SW480 (cell line): Measurements from ENCODE around the gene UBE2O.

Experiments used
- DNase-seq: peaks from one replicate; pipeline ENCODE4 v3.0.0-alpha.2; 2016; ENCODE audit warnings: low spot score

Gene UBE2O

DNA sequence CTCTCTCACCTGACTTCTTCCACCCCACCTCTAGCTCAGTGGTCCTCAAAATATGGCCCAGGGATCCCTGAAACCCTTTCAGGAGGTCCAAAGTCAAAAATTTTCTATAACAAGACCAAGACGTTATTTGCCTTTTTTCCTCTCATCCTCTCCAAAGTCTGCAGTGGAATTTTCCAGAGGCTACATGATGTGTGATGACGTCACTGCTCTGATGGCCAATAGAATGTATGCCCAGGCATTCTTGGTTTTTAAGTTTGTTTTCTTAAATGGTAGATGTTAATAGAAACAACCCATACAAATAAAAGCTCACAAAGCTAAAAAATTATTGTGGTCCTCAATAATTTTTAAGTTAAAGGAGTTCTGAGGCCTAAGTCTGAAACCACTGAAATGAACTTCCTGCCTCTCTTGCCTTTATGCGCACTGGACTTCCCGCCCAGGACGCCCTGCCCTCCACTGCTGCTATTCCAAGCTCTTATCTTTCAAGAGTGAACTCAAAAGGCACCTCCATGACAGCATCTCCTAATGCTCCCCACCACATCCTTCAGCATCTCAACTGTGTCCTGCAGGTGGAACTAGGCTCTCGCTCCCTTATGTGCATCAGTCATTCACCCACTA, 13.5 kb downstream of the UBE2O start:
- DNase-seq, result no peak

DNA sequence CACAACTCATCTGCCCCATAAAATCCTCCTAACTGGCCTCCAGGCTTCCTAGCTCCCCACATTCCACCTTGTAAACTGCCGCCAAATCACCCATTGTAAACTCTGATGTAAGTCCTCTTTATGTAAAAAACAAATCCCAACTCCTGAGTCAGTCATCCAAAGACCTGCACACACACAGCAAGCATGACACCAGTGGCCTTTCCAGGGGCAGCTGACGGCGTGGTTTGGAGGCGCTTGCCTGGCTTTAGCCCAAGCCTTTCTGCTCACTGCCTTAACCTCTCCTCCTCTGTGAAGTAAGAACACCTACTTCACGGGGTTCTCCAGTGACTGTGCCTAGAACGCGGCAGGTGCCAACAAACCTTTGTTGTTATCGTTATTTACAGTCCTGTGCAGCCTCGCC, 14.0 kb downstream of the UBE2O start:
- no peak for DNase-seq

DNA sequence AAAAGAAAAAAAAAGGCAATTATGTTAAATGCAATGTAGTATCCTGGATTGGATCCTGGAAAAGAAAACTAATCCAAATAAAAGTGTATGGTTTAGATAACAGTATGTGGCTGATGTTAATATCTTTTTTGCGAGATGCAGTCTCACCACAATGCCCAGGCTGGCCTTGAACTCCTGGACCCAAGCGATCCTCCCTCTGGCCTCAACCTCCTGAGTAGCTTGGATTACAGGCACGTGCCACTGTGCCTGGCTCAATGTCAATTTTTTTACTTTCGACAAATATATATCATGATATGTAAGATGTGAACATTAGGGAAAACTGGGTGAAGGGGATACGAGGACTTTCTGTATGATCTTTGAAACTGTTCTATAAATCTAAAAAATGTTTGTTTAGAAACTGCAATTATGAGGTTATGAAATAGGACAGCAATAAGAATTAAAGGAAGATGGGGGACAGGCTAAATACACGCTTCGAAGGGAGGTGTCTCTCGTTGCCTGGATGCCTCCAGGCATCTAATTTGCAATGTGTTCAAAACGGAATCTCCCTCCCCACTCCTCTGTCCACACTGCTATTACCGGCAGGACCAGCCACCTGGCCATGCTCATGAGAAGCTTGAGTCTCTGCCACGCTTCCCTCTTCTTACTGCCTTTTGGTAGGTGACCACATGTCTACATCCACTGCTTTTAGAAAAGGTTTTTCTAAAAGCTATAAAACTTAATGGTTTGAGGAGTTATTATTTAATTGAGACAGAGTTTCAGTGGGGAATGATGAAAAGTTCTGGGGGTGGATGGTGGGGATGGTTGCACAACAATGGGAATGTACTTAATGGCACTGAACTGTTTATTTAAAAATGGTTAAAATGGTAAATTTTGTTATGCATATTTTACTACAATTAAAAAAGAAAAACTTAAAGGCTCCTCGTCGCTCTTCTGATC, 15.2 kb downstream of the UBE2O start:
- DNase-seq, result no peak

DNA sequence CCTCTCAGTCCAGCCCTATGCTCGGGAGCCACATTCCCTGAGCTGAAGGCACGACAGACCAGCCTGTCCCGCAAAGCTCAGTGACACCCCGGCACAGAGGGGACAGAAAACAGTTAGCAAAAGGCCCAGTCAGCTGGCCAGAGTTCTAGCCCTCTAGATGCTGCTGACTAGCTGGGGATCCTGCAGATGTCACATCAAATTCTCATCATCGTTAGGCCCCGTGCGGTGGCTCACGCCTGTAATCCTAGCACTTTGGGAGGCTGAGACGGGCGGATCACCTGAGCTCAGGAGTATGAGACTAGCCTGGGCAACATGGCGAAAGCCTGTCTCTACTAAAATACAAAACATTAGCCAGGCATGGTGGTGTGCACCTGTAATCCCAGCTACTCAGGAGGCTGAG, 17.2 kb downstream of the UBE2O start:
- DNase-seq, result no peak

DNA sequence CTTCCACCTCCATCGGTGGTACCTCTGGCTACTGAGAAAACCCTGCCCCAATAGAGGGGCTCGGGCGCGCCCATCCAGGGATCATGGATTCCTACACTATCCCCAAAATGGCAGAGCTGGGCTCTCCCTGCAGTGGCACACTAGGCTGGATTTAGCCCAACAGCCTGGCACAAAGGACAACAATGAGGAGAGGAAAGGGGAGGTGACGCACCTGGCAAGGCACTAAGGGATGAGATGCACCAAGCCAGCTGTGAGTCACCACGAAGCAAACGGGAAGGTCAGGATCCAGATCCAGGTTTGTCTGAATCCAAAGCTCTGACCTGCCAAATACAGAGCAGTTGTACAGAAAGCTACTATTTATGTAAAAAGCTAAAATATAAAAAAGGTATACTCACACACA, 18.1 kb downstream of the UBE2O start:
- no peak for DNase-seq

DNA sequence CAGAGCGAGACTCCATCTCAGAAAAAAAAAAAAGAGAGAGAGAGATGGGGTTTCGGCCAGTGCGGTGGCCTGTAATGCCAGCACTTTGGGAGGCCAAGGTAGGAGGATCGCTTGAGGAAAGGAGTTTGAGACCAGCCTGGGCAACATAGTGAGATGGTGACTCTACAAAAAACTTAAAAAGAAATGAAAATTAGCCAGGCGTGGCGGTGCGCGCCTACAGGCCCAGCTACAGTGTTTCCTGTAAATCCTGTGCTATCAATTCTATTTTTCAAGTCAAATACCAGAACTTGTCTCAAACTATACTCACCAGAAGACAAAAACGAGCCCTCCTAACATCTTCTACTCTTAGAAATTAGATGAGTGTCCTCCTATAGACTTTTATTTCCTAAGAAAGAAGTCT, 19.3 kb downstream of the UBE2O start:
- DNase-seq, result no peak

DNA sequence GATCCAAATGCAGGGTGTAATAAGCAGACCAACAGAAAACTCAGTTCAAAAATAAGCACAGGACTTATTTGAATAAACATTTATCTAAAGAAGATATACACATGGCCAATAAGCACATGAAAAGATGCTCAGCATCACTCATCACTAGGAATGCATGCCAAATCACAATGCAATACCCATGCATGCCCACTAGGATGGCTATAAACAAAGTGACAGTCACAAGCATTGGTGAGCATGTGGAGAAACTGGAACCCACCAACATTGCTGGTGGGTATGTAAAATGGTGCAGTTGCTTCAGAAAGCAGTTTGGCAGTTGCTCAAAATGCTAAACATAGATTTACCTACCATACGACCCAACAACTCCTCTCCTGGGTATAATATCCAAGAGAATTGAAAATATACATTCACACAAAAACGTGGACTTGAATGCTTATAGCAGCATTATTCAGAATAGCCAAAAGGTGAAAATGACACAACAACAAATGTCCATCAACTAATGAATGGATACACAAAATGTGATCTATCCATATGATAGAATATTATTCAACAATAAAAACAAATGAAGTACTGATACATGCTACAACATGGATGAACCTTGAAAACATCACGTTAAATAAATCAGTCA, 20.1 kb downstream of the UBE2O start:
- DNase-seq, result no peak

DNA sequence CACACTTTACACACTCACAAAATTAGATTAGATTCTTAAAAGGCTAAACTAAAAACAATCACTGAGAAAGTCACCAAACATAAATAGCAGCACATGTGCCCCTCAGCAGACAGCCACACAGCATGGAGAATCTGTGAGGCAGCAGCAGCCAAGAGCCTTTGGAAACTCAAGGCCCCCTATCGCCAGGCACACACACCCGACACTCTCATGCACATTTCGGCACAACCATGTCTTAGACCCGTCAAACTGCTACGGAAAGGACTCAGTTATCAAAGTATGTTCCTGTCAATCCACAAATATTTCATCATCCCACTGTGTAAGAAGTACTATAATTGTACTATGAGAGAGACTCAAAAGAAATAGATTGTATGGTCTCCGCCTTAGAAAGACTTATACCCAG, 20.9 kb downstream of the UBE2O start:
- no peak for DNase-seq

DNA sequence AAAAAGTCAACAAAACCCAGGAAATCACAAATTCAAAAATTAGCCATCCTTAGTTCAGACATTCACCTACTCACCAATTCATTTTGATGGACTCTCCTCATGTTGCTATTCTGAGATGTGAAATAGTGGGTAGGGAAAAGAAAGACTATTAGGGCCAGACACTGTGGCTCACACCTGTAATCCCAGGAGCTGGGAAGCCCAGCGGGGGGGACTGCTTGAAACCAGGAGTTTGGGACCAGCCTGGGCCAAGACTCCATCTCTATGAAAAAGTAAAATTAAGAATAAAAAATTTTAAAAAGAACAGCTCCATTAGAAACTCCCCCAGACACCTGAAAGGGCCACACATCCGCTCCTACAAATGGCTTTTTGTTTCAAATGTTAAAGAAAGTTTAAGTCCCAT, 21.4 kb downstream of the UBE2O start:
- no peak for DNase-seq

DNA sequence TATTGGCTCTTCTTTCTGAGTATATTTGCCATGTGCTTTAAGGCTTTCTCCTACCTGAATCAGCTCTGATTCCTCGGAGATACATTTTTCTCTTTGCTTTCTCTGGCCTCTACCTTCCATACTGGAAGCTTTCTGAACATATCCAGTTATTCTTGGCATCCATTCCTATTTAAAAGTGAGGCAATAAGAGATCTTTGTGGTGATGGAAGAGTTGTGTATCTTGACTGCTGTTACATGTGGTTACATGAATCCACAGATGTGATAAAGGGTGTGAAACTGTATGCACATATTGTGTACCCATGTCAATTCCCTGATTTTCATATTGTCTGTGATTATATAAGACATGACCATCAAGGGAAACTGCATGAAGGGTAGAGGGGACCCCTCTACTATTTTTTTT, 24.4 kb downstream of the UBE2O start:
- DNase-seq, result no peak

DNA sequence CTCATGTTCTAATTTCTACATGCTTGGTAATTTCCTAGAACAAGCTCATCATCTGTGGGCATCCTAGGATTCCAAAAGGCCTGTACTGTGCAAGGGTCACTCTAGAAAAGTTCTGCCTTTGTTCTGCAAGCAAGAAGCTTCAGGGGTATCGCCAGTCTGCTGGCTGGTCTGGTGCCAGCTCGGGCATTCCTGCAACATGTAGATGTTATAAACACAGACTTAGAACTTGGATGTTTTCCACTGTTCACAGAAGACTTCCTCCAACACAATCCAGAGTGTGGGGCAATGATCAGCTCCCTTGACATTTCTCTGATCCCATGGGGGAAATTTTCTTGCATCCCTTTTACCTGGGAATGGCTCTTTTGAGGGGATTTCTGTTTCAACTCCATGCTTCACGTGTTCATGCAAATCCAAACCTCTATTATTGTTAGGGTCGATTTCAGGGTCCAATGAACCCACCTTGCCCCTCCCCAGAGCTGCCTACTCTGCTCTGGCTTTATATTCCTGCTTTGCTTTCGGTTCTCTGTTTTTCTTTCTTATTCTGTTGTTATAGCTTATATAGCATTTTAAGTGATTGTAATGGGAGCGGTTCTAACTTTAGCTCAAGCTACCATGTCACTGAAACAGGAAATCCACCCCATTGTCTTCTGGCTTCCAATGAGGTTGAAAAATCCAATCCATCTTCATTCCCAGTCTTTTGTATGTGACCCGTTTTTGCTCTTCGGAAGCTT, 25.3 kb downstream of the UBE2O start:
- DNase-seq, result no peak

DNA sequence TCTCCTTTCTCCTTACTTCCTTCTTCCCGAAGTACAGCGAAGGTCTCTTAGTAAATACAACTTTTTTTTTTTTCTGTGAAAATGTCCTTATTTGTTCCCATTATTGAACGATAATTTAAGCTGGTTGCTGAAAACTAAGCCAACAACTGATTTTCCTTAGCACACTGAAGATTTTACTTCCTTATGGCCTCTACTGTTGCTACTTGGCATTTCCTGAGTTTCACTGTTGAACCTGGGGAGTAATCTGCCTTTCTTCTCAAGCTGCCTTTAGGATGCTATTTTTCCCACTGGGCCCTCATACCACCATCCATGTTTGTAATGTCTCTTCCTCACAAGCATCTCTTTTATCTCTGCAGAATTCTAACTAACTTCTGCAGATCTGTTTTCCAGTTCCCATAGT, 26.1 kb downstream of the UBE2O start:
- DNase-seq, result no peak

DNA sequence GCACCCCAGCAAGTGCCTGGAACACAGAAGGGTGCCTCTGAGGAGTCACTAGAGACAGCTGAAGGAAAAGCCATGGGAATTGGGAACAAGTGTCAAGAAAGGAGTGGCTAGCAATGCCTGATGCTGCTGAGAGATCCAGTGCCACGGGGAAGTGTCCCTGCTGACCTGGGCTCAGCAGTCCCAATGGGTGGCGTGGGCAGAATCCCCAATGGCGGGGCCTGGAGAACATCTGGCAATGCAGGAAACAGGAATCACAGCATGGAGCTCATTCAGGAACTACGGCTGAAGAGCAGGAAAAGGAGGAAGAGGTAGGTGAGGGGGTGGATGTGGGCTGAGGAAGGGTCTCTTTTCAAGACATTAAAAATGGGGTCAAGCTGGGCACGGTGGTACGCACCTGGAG, 30.1 kb downstream of the UBE2O start:
- no peak for DNase-seq

DNA sequence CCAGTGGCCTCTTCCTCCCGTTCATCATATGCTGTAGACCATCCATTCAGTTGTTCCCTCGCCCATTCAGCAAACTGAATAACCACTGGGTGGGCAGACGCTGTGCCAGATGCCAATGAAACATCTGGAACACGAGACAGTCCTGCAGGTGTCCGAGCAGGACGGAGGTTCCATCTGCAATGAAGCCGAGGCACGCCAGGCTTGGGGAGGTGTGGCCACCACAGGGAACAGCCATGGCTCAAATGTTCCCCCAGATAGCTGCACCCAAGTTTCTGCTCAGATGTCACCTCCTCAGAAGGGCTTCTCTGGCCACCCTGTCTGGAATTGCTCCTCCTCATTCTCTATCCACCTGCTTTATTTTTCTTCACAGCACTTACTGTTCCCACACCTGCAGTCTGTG, 30.5 kb downstream of the UBE2O start:
- no peak for DNase-seq

DNA sequence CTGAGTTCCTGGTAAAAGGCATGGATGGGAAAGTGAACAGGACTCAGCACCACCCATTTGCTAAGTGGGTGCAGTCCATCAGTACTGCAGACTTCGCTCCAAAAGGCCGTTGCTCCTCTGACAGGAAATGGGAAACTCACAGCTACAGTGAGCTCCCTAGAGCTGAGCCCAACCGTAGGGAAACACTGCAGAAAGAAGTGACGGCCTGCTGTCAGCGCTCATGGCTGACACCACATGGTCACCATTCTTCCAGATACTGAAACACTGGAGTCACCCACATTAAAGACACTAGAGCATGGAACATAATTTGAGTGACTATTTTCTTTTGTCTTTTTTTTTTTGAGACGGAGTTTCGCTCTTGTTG, 31.9 kb downstream of the UBE2O start:
- DNase-seq, result no peak

DNA sequence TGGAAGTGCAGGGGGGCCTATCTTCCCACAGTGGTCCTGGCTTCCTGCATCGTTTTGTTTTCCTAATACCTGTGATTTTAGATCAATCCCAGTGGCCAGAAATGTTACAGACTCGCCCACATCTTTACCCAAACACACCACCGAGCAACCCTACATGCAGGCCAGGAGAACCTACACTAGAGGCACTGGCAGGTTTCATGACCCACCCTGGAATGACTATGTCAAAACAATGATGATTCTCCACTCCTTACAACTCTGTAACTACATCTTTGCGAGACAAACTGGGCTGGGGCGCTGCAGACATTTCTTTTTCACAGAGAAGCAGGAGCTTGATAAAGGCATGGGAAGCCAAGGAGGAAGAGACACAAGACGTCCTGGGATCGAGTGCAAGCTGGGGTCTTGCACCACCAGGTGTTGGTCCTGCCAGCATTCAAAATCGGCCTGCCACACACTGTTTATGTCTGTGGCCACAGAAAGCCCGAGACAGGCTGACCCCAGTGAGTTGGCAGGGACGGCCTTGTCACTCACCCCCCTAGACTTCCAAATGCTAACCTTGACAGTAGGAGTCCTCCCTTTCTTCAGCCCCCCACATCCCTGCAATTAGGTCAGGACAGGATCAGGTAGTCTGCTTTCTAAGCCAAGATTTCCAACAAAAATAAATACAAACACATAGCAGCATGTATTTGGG, 32.5 kb downstream of the UBE2O start:
- no peak for DNase-seq

DNA sequence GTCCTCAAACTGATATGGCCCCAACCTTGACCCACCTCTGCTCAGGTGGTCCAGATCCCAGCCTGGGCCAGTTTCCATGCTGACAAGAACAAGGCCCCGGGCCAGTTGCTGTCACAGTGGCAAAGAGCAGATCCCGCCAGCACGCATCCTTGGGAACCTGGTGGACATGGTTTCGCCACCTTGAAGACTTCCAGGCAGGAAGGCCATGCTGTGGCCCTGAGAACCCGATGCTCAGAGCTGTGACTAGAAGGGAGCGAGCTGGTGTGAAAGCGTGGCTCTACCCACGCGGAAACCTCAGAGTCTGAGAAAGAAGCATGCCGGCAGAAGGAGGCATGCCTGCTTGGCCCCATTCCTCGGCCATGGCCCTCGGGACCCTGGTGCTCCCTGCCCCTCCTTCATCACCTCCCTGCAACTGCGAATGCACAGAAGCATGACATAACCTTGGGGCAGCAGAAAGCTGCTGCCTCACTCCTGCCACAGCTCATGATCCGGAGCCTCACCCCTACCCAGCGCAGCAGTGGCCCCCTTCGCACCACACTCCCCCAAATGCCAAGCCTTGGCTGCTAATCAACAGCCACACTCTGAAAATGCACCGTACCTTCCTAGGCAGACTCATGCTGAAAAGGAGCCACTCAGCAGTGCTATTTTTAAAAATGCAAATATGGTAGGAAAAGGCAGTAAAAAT, 33.2 kb downstream of the UBE2O start:
- DNase-seq, result no peak

DNA sequence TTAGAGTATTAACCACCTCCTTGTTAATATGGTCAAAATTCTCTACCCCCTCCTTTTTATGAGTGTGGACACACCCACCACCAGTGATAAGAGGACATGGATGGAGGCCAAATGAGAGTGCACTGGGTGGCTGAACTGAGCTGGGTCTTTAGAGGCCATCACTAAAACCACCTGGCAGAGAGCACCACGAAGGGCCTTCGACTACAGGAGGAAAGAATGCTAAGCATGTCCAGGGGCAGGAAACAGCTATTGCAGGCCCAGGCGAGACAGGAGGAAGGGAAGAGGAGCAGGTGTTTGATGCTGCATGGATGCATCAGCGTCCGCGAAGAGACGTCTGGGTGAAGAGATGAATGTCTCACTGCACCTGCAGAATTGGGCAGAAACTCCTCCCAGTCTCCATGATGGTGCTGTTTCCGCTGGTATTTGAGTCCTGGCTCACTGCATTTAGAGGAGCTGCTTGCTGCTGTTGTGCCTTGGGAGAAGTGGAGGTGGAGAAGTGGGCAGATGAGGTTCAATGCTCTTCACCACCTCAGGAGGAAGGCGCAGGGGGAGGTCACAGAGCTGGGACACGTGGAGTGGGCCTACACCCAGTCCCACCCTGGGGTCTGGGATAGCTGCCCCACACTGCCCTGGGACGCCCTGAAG, 35.3 kb downstream of the UBE2O start:
- peak; percentile 26 for DNase-seq

DNA sequence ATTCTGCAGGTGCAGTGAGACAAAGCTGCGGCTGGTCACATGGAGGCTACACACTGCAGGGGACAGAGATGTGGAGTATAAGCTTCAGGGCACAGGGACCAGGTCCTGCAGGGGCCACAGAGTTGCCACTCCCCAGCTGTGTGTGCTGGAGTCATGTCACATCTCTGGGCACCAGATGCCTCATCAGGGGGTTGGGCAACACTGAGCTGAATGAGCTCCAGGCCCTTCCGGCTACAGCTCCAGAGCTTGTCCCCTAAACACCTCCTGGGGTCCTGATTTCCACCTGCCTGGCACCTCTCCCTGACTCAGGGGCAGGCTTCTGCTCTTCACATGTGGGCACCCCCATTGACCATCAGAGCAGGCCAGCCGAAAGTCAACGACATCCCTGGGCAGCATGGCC, 36.1 kb downstream of the UBE2O start:
- no peak for DNase-seq

DNA sequence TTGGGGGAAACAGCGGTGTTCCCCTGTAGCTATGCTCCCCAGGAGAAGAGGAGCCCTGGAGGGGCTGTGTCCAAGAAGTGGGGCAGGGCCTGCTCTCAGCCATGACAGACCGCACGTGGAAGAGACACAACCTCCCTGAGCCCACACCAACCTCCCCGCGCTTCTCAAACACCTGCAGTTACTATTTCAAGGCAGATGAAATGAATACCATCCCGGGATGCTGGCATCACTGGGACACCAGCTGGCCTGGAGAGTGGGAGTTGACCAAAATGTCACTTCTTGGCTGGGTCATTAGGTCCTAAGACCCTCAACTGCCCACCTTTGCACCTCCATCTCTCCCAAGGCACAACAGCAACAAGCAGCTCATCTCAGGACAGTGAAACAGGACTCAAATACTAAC, 36.5 kb downstream of the UBE2O start:
- no peak for DNase-seq

DNA sequence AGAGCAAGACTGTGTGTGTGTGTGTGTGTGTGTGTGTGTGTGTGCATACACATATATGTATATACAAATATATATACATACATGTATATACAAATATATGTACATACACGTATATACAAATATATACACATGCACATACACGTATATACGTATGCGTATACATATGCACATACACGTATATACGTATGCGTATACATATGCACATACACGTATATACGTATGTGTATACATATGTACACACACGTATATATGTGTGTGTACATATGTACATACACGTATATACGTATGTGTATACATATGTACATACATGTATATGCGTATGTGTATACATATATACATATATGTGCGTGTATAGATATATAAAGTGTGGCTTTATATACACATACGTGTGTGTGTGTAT, 37.2 kb downstream of the UBE2O start:
- DNase-seq, result no peak
